ENCODE results near the gene ATF3.

Gene ATF3

GRCh38 chr1:212595787-212596714 lies 12.5 kb upstream of the ATF3 start:
- peak; percentile 81 for DNase-seq (ENCODE audit: low spot score)
- peak; percentile 28 for TF ChIP-seq CTCF (IDR thresholded peaks at IDR 0.05; ENCODE audit: extremely low read depth, missing control alignments)

- DNase-seq (ENCODE audit: low spot score): no peak
- TF ChIP-seq CTCF (IDR thresholded peaks at IDR 0.05; ENCODE audit: extremely low read depth, missing control alignments): no peak
Measured at GRCh38 chr1:212596798-212597197, 11.8 kb upstream of the ATF3 start.

- DNase-seq (ENCODE audit: low spot score): no peak
- TF ChIP-seq CTCF (IDR thresholded peaks at IDR 0.05; ENCODE audit: extremely low read depth, missing control alignments): no peak
Measured at GRCh38 chr1:212597487-212597886, 11.1 kb upstream of the ATF3 start.

- no peak for TF ChIP-seq CTCF (IDR thresholded peaks at IDR 0.05; ENCODE audit: extremely low read depth, missing control alignments)
- no peak for DNase-seq (ENCODE audit: low spot score)
Measured at GRCh38 chr1:212600071-212600915, 8.3 kb upstream of the ATF3 start.

GRCh38 chr1:212600980-212601379 lies 7.6 kb upstream of the ATF3 start:
- no peak for DNase-seq (ENCODE audit: low spot score)
- no peak for TF ChIP-seq CTCF (IDR thresholded peaks at IDR 0.05; ENCODE audit: extremely low read depth, missing control alignments)

GRCh38 chr1:212601524-212601923 lies 7.0 kb upstream of the ATF3 start:
- no peak for DNase-seq (ENCODE audit: low spot score)
- no peak for TF ChIP-seq CTCF (IDR thresholded peaks at IDR 0.05; ENCODE audit: extremely low read depth, missing control alignments)

Measured in GM20000 (cell line).